Keratinocyte (primary cell): Measurements from ENCODE around the gene DSCAM. TPM values are rescaled to one million over a fixed set of nuclear protein-coding genes. Genes with fewer than 3 reads are reported as not detected.

Experiments used
- DNase-seq: peaks from one replicate; pipeline ENCODE4 v3.0.0-alpha.2; 2011; ENCODE audit warnings: low read depth, missing footprints, low spot score
- FAIRE-seq: peaks from 2 replicates; lab custom pipeline; 2011; peaks lifted over from hg19 to GRCh38; lab: Jason Lieb, UNC
- H2AFZ ChIP-seq: 2 replicates; pipeline ENCODE4 v1.6.0; 2012; ENCODE audit warnings: low read length, control low read depth, inconsistent platforms; ENCODE audit not compliant: control insufficient read depth
- H3K27ac ChIP-seq: 2 replicates; pipeline ENCODE4 v1.5.1; 2011; ENCODE audit warnings: low read length; ENCODE audit not compliant: control insufficient read depth, insufficient read depth
- H3K27me3 ChIP-seq: 3 replicates; pipeline ENCODE4 v1.6.0; 2011; ENCODE audit warnings: low read length; ENCODE audit not compliant: control insufficient read depth, insufficient read depth; ENCODE audit errors: extremely low read depth
- H3K36me3 ChIP-seq, 2 experiments: 2 replicates in 1 of 2; 3 replicates in 1 of 2; pipeline ENCODE4 v1.5.1; 2011; ENCODE audit warnings: low read length in 2 of 2, mild to moderate bottlenecking in 1 of 2; ENCODE audit not compliant: control insufficient read depth in 2 of 2, insufficient read depth in 2 of 2; ENCODE audit errors: extremely low read depth in 1 of 2
- H3K4me1 ChIP-seq: 3 replicates; pipeline ENCODE4 v1.5.1; 2011; ENCODE audit warnings: low read length; ENCODE audit not compliant: control insufficient read depth, insufficient read depth; ENCODE audit errors: extremely low read depth
- H3K4me2 ChIP-seq: 3 replicates; pipeline ENCODE4 v1.6.0; 2011; ENCODE audit warnings: low read depth, low read length; ENCODE audit not compliant: control insufficient read depth, insufficient read depth; ENCODE audit errors: extremely low read depth
- H3K4me3 ChIP-seq, 3 experiments: fragments of 200-600 bp in 1 of 3; sonication (generic) in 1 of 3; 2 replicates in 2 of 3; 3 replicates in 1 of 3; pipeline ENCODE4 v1.5.1; 2011 to 2016; ENCODE audit warnings: low read length in 3 of 3, mild to moderate bottlenecking in 3 of 3, control low read depth in 2 of 3, inconsistent platforms in 1 of 3, low read depth in 1 of 3, mixed read lengths in 1 of 3, mixed run types in 1 of 3, moderate library complexity in 1 of 3; ENCODE audit not compliant: control insufficient read depth in 2 of 3, insufficient read depth in 2 of 3; ENCODE audit errors: extremely low read depth in 1 of 3
- H3K79me2 ChIP-seq: 2 replicates; pipeline ENCODE4 v1.6.0; 2012; ENCODE audit warnings: low read length; ENCODE audit not compliant: control insufficient read depth, insufficient read depth
- H3K9ac ChIP-seq: 3 replicates; pipeline ENCODE4 v1.6.0; 2011; ENCODE audit warnings: low read length; ENCODE audit not compliant: control insufficient read depth, insufficient read depth; ENCODE audit errors: extremely low read depth
- H3K9me1 ChIP-seq: 3 replicates; pipeline ENCODE4 v1.6.0; 2011; ENCODE audit warnings: low read length; ENCODE audit not compliant: control insufficient read depth, insufficient read depth; ENCODE audit errors: extremely low read depth
- H3K9me3 ChIP-seq: 2 replicates; pipeline ENCODE4 v1.5.1; 2012; ENCODE audit warnings: low read depth, low read length; ENCODE audit not compliant: control insufficient read depth
- H4K20me1 ChIP-seq: 3 replicates; pipeline ENCODE4 v1.6.0; 2011; ENCODE audit warnings: low read length; ENCODE audit not compliant: control insufficient read depth, insufficient read depth; ENCODE audit errors: extremely low read depth
- CTCF ChIP-seq, 3 experiments: IDR thresholded peaks in 1 of 3; conservative IDR thresholded peaks in 1 of 3; optimal IDR thresholded peaks in 1 of 3; 2 replicates in 2 of 3; 3 replicates in 1 of 3; pipeline versions ENCODE3 to v1.5.1; 2011; ENCODE audit warnings: low read length in 3 of 3, mild to moderate bottlenecking in 3 of 3, moderate library complexity in 2 of 3, control low read depth in 1 of 3, inconsistent platforms in 1 of 3; ENCODE audit not compliant: insufficient read depth in 2 of 3; ENCODE audit errors: extremely low read depth in 1 of 3
- EZH2 ChIP-seq: IDR thresholded peaks from one replicate; pipeline ENCODE4 v1.6.1; 2012; ENCODE audit warnings: inconsistent platforms, mild to moderate bottlenecking, low read length, moderate library complexity
- dilution Hi-C: fragments of 300-500 bp; cut with MboI; formaldehyde crosslinking; loops from one replicate; pipeline ENCODE4 v1.7.0; 2020; ENCODE audit warnings: low sequenced_read_pairs; ENCODE audit not compliant: extremely low pct_ligation_motif_present
- polyA plus RNA-seq, 5 experiments: library from polyadenylated mRNA; depleted of rRNA in 3 of 5; stranded (reverse) in 3 of 5; stranded (forward) in 1 of 5; unstranded in 1 of 5; fragments of >200 nt; gene quantifications; 1 replicate in 1 of 5; 2 replicates in 3 of 5; 3 replicates in 1 of 5; pipeline versions ENCODE4 v1.2.1 to v1.2.3, GENCODE V29; 2011 to 2012; ENCODE audit warnings: missing spikeins in 2 of 5, low read depth in 1 of 5, low replicate concordance in 1 of 5

DSCAM gene
- polyA plus RNA-seq, 1 donor (not counting 4 experiments of a cell fraction or from before 2014, with no cell fraction given) = 2.1 TPM

GRCh38 chr21:40730426-40730800 is 116.5 kb downstream of the DSCAM start:
- FAIRE-seq (no peak), DNase-seq (no peak)
- Histone ChIP-seq H3K9ac (no peak overlapping the region), H3K4me2 (no peak overlapping the region), H3K9me3 (no peaks in the 10 kb centered on the region), H3K79me2 (no peaks in the 10 kb centered on the region), H3K27me3 (no peaks in the 10 kb centered on the region), H3K4me3 (no peak overlapping the region), H3K9me1 (no peaks in the 10 kb centered on the region), H2AFZ (no peak overlapping the region), H3K36me3 (no peaks in the 10 kb centered on the region), H3K4me1 (no peaks in the 10 kb centered on the region), H3K27ac (no peak overlapping the region), H4K20me1 (no peaks in the 10 kb centered on the region)
- TF ChIP-seq EZH2 (no peak), CTCF (optimal IDR thresholded peaks at IDR 0.05 in 1 of 3, IDR thresholded peaks at IDR 0.05 in 1 of 3, conservative IDR thresholded peaks at IDR 0.05 in 1 of 3; ENCODE audit: extremely low read depth in 1 of 3, insufficient read depth in 2 of 3, low read length in 3 of 3) (no peak)
- dilution Hi-C loops = no loop called here

DNA sequence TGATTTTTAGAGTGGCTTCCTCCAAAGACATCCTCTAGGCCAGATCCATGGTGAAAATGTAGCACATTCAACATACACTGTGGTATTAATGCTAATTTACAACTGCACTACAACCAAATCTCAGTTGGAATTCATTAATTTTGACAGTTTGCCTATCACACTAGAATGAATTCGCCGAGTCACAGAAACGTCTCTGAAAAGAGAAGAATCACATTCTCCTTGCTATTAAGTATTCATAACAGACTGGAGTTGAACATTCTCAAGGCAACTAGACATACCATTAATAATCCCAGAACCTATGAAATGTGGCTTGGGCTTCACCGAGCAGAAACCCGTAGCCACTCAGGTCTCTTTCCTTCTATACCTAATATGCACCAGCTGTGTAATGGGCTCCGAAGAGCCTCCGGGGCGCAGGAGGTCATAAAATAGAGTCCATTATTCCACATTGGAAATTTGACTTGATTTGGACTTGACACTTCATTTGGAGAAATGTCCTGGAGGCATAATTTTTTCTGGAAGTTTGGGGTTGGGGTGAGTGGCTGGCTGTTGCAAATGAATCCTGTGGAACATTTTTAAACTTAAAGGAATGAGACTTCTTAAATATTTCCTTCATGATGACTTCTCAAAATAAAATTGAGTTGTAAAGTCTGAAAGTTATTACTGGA is 117.1 kb downstream of the DSCAM start:
- dilution Hi-C loops = no loop called here
- Histone ChIP-seq H3K9ac (no peak overlapping the region), H3K4me2 (no peak overlapping the region), H3K9me3 (no peaks in the 10 kb centered on the region), H2AFZ (no peak overlapping the region), H3K4me3 (no peak overlapping the region), H3K4me1 (no peaks in the 10 kb centered on the region), H4K20me1 (no peaks in the 10 kb centered on the region), H3K36me3 (no peaks in the 10 kb centered on the region), H3K79me2 (no peaks in the 10 kb centered on the region), H3K27me3 (no peaks in the 10 kb centered on the region), H3K27ac (no peak overlapping the region), H3K9me1 (no peaks in the 10 kb centered on the region)
- FAIRE-seq (no peak), DNase-seq (no peak)
- TF ChIP-seq EZH2 (no peak), CTCF (optimal IDR thresholded peaks at IDR 0.05 in 1 of 3, IDR thresholded peaks at IDR 0.05 in 1 of 3, conservative IDR thresholded peaks at IDR 0.05 in 1 of 3; ENCODE audit: extremely low read depth in 1 of 3, insufficient read depth in 2 of 3, low read length in 3 of 3) (no peak)
